Osteocyte (in vitro differentiated cells): ENCODE results near the gene MAP3K2. TPM values are rescaled to one million over a fixed set of nuclear protein-coding genes. Genes with fewer than 3 reads are reported as not detected.
A peak's percentile ranks its signal among the peaks of the same experiment; 100 is the strongest.

ENCODE experiments used
- DNase-seq: peaks from one replicate; pipeline ENCODE4 v3.0.0; 2021; ENCODE audit warnings: mixed read lengths; ENCODE audit not compliant: unreplicated experiment; ENCODE audit errors: extremely low spot score
- H3K27ac Mint-ChIP-seq: one replicate; pipeline ENCODE4 v1.8.0; 2021; ENCODE audit warnings: mild to moderate bottlenecking, mixed read lengths; ENCODE audit not compliant: unreplicated experiment
- H3K27me3 Mint-ChIP-seq: one replicate; pipeline ENCODE4 v1.8.0; 2021; ENCODE audit warnings: mixed read lengths; ENCODE audit not compliant: unreplicated experiment
- H3K36me3 Mint-ChIP-seq: one replicate; pipeline ENCODE4 v1.8.0; 2021; ENCODE audit warnings: mixed read lengths; ENCODE audit not compliant: unreplicated experiment
- H3K4me1 Mint-ChIP-seq: one replicate; pipeline ENCODE4 v1.8.0; 2021; ENCODE audit warnings: mixed read lengths; ENCODE audit not compliant: unreplicated experiment
- H3K4me3 Mint-ChIP-seq: one replicate; pipeline ENCODE4 v1.8.0; 2021; ENCODE audit warnings: mild to moderate bottlenecking, moderate library complexity, mixed read lengths; ENCODE audit not compliant: unreplicated experiment
- H3K9me3 Mint-ChIP-seq: one replicate; pipeline ENCODE4 v1.8.0; 2021; ENCODE audit warnings: mixed read lengths; ENCODE audit not compliant: unreplicated experiment
- CTCF ChIP-seq: fragments of 200-600 bp; sonication (generic); IDR thresholded peaks from 2 replicates; pipeline ENCODE4 v1.5.0; 2021; ENCODE audit warnings: antibody characterized with exemption, mild to moderate bottlenecking, moderate library complexity
- total RNA-seq: library from RNA; stranded (reverse); gene quantifications from 2 replicates; pipeline ENCODE4 v1.2.1, GENCODE V29; 2021

The MAP3K2 gene
- total RNA-seq, 1 donor from 2014 or later, result 60.9 TPM

- no peak overlapping the region for H3K27ac Mint-ChIP-seq
- peaks cover 6% of the 10 kb centered on the region for H3K27me3 Mint-ChIP-seq
- no peak for TF ChIP-seq CTCF
- H3K36me3 Mint-ChIP-seq, result no peaks in the 10 kb centered on the region
- peak; percentile 77 for DNase-seq
- peak overlapping the region; percentile 71 for H3K4me3 Mint-ChIP-seq
- no peaks in the 10 kb centered on the region for H3K9me3 Mint-ChIP-seq
- peaks cover 17% of the 10 kb centered on the region for H3K4me1 Mint-ChIP-seq
These were observed 35.7 kb upstream of the MAP3K2 start for GRCh38 chr2:127423478-127423843.

GRCh38 chr2:127422559-127423477 is 35.0 kb upstream of the MAP3K2 start:
- Mint-ChIP-seq H3K4me3 (peak overlapping the region; percentile 71), H3K4me1 (peaks cover 21% of the 10 kb centered on the region), H3K27me3 (peaks cover 6% of the 10 kb centered on the region), H3K36me3 (no peaks in the 10 kb centered on the region), H3K27ac (no peak overlapping the region), H3K9me3 (no peaks in the 10 kb centered on the region)
- peak; percentile 81 for DNase-seq
- TF ChIP-seq CTCF, result no peak

- H3K9me3 Mint-ChIP-seq, result no peaks in the 10 kb centered on the region
- H3K36me3 Mint-ChIP-seq, result no peaks in the 10 kb centered on the region
- peak; percentile 76 for DNase-seq
- peaks cover 6% of the 10 kb centered on the region for H3K27me3 Mint-ChIP-seq
- no peak for TF ChIP-seq CTCF
- H3K4me3 Mint-ChIP-seq, result peak overlapping the region; percentile 29
- no peak overlapping the region for H3K27ac Mint-ChIP-seq
- peaks cover 29% of the 10 kb centered on the region for H3K4me1 Mint-ChIP-seq
These were observed 34.2 kb upstream of the MAP3K2 start for GRCh38 chr2:127421871-127422558.

GRCh38 chr2:127421116-127421800 is 33.5 kb upstream of the MAP3K2 start:
- DNase-seq, result peak; percentile 67
- Mint-ChIP-seq H3K9me3 (no peaks in the 10 kb centered on the region), H3K4me3 (no peak overlapping the region), H3K4me1 (peaks cover 37% of the 10 kb centered on the region), H3K27me3 (peaks cover 6% of the 10 kb centered on the region), H3K27ac (no peak overlapping the region), H3K36me3 (no peaks in the 10 kb centered on the region)
- TF ChIP-seq CTCF, result no peak
